GM19395 (cell line): ENCODE measurements around the gene DHRS4L2.
A peak's percentile ranks its signal among the peaks of the same experiment; 100 is the strongest.
"Not testable (repeated sequence)": the region's sequence is repeated elsewhere in the genome, so short reads cannot be mapped to it uniquely, and the experiment has no call there.

Source experiments
- ATAC-seq: cut with Tn5 transposase; IDR thresholded peaks from one replicate; pipeline ENCODE4 v1.9.1; 2021; ENCODE audit warnings: mild to moderate bottlenecking, moderate library complexity; ENCODE audit not compliant: unreplicated experiment

DHRS4L2 gene

DNA sequence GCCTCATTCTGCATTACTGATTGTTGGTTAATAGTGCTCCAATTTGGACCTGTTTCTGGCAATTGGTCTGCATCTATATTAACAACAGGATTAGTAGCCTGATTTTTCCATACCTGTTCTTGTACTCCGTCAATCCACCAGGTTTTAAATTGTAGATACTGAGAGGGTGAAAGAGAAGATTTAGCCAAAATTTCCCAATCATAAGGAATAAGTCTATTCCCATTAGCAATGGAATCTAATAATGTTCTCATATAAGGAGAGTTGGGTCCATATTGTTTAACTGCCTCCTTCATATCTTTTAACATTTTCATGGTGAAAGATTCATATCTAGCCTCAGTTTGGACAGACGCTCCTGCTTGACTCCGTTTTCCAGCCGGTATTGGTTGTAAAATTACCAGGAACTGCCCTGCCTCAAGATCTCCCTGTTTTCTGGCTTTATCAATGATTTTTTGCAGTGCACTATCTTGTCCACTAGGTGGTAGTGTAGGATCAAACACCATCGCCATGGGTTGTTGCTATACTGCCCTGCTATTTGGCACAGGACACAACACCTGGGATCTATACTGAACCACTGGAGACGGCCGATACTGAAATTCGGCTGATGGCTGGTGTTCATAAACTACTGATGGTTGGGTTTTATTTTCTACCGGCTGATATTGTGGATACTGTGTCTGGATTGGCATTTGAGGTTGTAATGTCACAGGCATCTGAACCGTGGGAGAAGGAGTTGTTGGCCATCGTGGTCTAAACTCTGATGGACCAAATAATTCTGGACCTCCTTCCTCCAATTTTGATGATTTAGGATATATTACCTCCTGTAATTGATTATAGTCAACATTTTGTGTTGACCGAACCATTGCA lies 25.2 kb downstream of the DHRS4L2 start:
- no peak for ATAC-seq

DNA sequence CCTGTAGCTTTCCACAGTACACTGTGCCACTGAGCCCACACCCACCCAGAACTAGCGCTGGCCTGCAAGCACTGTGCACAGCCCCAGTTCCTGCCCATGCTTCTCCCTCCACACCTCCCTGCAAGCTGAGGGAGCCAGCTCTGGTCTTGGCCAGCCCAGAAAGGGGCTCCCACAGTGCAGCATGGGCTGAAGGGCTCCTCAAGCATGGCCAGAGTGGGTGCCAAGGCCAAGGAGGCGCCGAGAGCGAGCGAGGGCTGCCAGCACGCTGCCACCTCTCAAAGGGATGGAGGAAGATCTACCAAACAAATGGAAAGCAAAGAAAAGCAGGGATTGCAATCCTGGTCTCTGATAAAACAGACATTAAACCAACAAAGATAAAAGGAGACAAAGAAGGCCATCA lies 27.0 kb downstream of the DHRS4L2 start:
- not testable (repeated sequence) for ATAC-seq

- ATAC-seq, result not testable (repeated sequence)
Observed at GRCh38 chr14:24018978-24019377, 30.2 kb downstream of the DHRS4L2 start.

DNA sequence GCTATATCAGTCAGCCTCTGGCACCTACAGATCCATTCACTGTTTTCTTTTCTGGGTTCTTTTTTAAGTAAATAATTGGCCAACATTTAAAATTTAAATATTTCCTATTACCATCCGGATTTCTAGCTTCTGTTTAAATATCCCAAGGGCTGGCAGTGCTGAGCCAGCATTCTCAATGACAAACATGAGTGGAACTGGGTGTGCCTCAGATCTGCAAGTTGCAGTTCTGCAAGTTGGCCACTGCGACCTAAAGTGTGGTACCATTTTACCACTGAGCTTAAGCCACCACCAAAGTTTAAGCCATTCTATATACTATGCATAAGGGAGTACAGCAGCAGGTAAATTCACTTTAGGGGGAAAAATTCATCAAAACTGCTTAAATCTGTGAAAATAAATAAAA lies 31.2 kb downstream of the DHRS4L2 start:
- ATAC-seq, result not testable (repeated sequence)

- ATAC-seq, result not testable (repeated sequence)
Observed at GRCh38 chr14:24020520-24020919, 31.8 kb downstream of the DHRS4L2 start.

GRCh38 chr14:24024939-24025418 lies 36.2 kb downstream of the DHRS4L2 start:
- not testable (repeated sequence) for ATAC-seq

DNA sequence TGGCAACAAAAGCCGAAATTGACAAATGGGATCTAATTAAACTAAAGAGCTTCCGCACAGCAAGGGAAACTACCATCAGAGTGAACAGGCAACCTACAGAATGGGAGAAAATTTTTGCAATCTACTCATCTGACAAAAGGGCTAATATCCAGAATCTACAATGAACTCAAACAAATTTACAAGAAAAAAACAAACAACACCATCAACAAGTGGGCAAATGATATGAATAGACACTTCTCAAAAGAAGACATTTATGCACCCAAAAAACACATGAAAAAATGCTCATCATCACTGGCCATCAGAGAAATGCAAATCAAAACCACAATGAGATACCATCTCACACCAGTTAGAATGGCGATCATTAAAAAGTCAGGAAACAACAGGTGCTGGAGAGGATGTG lies 41.0 kb downstream of the DHRS4L2 start:
- ATAC-seq, result not testable (repeated sequence)

DNA sequence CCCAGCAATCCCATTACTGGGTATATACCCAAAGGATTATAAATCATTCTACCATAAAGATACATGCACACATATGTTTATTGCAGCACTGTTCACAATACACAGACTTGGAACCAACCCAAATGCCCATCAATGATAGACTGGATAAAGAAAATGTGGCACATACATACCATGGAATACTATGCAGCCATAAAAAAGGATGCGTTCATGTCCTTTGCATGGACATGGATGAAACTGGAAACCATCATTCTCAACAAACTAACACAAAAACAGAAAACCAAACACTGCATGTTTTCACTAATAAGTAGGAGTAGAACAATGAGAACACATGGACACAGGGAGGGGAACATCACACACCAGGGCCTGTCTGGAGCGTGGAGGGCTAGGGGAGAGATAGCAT lies 42.6 kb downstream of the DHRS4L2 start:
- not testable (repeated sequence) for ATAC-seq

DNA sequence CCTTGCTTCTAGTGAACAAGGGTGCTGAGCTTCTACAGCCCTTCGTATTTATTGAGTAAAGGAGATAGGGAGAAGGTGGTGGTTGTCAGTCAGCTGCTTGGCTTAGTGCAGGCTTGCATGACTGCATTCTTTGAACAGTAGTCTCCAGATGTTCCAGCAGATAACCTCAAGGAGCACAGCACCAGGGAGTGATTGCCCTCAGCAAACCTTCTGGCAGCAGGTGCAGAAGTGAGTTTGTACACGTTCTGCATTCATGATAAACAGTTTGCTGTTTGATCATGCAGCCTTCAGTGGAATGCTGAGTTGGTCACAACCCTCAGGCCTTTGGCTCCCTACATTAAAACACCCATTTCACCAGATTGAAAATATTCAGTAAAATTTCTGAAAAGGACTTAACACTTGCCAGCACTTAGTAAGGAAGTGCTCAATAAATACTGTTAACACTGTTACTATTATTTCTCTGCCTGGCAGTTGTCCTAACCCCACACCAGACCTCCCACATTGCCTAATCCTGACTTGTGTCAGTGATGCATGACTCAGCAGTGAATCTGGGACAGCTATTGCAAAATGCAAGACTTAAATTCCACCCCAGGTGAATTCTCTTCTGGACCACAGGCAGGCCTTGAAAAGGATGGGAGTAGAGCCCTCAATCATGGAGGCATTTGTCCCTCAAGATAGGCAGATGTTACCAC lies 44.1 kb downstream of the DHRS4L2 start:
- ATAC-seq, result no peak

DNA sequence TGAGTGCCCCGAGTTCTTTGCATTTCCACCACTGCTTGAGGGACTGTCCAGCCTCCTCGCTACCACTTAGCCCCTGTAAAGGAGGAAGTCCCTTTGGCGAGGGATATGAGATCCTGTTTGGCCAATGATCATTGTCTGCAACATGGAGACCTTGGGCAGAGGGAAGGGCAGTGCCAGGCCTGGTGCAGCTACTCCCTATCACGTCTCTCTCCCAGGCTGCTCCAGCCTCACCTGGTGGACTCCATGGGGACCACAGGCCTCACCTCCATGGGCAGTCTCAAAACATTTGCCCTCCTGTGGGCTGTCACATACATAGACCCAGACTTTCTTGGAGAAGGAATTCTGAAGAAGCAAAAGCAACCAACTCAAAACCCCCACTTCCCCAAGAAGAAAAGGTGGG lies 47.0 kb downstream of the DHRS4L2 start:
- peak; percentile 28 for ATAC-seq

- ATAC-seq, result peak; percentile 78
Observed at GRCh38 chr14:24036169-24036962, 47.6 kb downstream of the DHRS4L2 start.

- ATAC-seq, result peak; percentile 26
Observed at GRCh38 chr14:24036963-24037657, 48.4 kb downstream of the DHRS4L2 start.

GRCh38 chr14:24037658-24038037 lies 48.9 kb downstream of the DHRS4L2 start:
- no peak for ATAC-seq

GRCh38 chr14:24038686-24039085 lies 50.0 kb downstream of the DHRS4L2 start:
- no peak for ATAC-seq

GRCh38 chr14:24040692-24041091 lies 52.0 kb downstream of the DHRS4L2 start:
- ATAC-seq, result no peak

DNA sequence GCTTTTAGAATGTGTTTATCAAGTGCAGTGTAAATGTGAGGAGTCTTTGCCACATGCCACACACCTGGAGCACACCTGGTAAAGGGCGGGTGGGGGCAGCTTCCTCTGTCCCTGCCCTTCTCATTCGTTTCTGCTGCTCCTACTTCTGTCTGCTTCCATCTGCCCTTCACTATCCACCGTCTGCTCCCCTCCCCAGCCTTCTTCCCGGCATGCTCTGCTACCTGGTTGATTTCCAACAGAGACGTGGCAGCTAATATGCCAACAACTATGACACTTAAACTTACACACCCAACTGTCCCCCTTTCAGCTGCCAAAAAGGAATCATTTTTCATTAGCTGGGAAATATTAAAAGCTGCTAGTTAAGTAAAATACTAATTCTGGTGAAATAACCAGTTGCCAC lies 54.0 kb downstream of the DHRS4L2 start:
- no peak for ATAC-seq

GRCh38 chr14:24049002-24049401 lies 60.3 kb downstream of the DHRS4L2 start:
- not testable (repeated sequence) for ATAC-seq

DNA sequence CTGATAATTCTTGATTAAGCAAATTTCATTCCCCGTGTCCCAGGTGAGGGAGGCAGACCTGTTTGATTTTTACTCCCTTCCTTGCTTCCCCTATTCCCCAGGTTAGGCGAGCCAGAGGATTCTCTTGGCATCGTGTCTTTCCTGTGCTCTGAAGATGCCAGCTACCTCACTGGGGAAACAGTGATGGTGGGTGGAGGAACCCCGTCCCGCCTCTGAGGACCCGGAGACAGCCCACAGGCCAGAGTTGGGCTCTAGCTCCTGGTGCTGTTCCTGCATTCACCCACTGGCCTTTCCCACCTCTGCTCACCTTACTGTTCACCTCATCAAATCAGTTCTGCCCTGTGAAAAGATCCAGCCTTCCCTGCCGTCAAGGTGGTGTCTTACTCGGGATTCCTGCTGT lies 62.0 kb downstream of the DHRS4L2 start:
- not testable (repeated sequence) for ATAC-seq

DNA sequence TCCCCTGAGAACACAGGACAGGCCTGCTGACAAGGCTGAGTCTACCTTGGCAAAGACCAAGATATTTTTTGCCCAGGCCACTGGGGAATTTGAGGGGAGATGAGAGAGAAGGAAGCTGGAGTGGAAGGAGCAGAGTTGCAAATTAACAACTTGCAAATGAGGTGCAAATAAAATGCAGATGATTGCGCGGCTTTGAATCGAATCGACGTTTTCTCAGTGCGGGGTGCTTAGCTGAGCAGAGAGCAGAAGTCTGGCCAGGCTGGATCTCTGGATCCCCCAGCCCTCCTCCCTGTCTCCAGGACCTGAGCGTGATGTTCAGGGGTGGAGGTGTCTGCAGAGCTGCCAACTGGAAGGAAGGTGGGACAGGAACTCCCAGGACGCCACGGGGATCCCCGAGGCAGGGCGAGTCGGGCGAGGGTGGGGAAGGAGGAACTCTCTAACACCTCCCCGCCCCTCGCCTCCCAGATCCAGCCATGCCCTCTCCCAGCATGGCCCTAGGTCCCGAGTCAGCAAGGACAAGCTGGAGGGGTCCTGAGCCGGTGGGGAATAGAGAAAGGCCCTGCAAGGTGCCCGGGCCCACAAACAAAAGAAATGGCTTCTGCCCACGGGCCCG lies 62.6 kb downstream of the DHRS4L2 start:
- ATAC-seq, result peak; percentile 22
